ENCODE measurements around the gene TGFBR3L. TPM values are rescaled to one million over a fixed set of nuclear protein-coding genes. Genes with fewer than 3 reads are reported as not detected.
A peak's percentile ranks its signal among the peaks of the same experiment; 100 is the strongest.

Gene TGFBR3L
- total RNA-seq, 4 donors from 2014 or later, result not detected

GRCh38 chr19:7918615-7919421 lies 4.2 kb downstream of the TGFBR3L start:
- TF ChIP-seq, protein P1, sequence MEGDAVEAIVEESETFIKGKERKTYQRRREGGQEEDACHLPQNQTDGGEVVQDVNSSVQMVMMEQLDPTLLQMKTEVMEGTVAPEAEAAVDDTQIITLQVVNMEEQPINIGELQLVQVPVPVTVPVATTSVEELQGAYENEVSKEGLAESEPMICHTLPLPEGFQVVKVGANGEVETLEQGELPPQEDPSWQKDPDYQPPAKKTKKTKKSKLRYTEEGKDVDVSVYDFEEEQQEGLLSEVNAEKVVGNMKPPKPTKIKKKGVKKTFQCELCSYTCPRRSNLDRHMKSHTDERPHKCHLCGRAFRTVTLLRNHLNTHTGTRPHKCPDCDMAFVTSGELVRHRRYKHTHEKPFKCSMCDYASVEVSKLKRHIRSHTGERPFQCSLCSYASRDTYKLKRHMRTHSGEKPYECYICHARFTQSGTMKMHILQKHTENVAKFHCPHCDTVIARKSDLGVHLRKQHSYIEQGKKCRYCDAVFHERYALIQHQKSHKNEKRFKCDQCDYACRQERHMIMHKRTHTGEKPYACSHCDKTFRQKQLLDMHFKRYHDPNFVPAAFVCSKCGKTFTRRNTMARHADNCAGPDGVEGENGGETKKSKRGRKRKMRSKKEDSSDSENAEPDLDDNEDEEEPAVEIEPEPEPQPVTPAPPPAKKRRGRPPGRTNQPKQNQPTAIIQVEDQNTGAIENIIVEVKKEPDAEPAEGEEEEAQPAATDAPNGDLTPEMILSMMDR (IDR thresholded peaks at IDR 0.05), result no peak
- ATAC-seq (ENCODE audit: low FRiP score) (no peak), DNase-seq (ENCODE audit: low spot score) (no peak)

GRCh38 chr19:7919610-7920518 lies 5.2 kb downstream of the TGFBR3L start, which contains the start of gene SNAPC2:
TSS of gene SNAPC2 (plus strand) at chr19:7920338. CDS start at chr19:7920367, 29 bp downstream.
- DNase-seq (ENCODE audit: low spot score) (peak; percentile 90), ATAC-seq (ENCODE audit: low FRiP score) (peak; percentile 56)
- TF ChIP-seq, protein P1 (IDR thresholded peaks at IDR 0.05), result no peak

DNA sequence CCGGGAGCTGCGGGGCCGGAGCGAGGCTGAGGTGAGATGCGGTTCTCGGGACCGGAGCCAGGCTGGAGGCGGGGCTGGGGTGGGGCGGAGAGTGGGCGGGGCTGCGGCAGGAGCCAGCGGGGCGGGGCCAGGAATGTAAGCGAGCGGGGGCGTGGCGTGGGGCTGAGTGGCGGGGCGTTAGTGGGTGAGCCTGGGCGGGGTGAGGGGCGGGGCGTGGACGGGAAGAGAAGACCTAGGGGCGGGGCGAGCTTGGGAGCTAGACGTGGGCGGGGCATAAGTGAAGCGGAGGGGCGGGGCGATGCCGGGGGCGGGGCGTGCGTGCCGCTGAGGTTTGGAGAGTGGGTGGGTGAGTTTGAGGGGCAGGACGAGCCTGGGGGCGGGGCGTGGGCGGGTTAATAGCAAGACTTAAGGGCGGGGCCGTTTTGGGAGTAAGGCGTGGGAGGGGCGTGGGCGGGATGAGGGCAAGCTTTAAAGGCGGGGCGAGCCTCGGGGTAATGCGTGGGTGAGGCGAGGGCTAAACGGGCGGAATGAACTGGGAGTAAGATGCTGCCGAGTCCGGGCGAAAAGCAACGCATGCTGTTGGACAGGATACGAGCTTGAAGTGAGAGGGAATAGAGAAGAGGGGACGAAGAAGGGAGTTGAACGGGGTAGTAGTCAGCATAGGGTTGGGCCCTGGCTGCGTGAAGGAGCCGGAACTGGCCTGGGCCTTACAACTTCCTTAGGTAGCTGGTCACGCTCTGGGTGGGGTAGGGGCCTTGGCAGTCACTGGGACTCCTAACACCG lies 6.1 kb downstream of the TGFBR3L start:
- peak; percentile 100 for DNase-seq (ENCODE audit: low spot score)
- ATAC-seq (ENCODE audit: low FRiP score), result peak; percentile 75
- TF ChIP-seq, protein P1 (IDR thresholded peaks at IDR 0.05), result no peak

GRCh38 chr19:7921302-7921966 lies 6.8 kb downstream of the TGFBR3L start:
- DNase-seq (ENCODE audit: low spot score) (no peak), ATAC-seq (ENCODE audit: low FRiP score) (no peak)
- TF ChIP-seq, protein P1 (IDR thresholded peaks at IDR 0.05), result no peak

GRCh38 chr19:7921967-7922835 lies 7.6 kb downstream of the TGFBR3L start:
- TF ChIP-seq, protein P1 (IDR thresholded peaks at IDR 0.05), result no peak
- ATAC-seq (ENCODE audit: low FRiP score) (no peak), DNase-seq (ENCODE audit: low spot score) (no peak)

Data from omental fat pad (tissue), 4 donors.